SIG-M5 treated with dmso at 0.1 percent for 504 hours (cell line): ENCODE measurements around the gene SLC1A1.
A peak's percentile ranks its signal among the peaks of the same experiment; 100 is the strongest.

ENCODE experiments used
- DNase-seq: peaks from one replicate; lab custom pipeline; 2025; ENCODE audit not compliant: unreplicated experiment; lab: John Stamatoyannopoulos, UW

Gene SLC1A1

GRCh38 chr9:4489919-4490704, at the start of gene SLC1A1:
Gene SLC1A1 (plus strand): TSS chr9:4490468. CDS start chr9:4490680, 212 bp downstream.
- peak; percentile 17 for DNase-seq

GRCh38 chr9:4442806-4443205, 47.5 kb upstream of the SLC1A1 start:
- DNase-seq = no peak

- DNase-seq = no peak
Measured at GRCh38 chr9:4443439-4443838, 46.8 kb upstream of the SLC1A1 start.

- DNase-seq = no peak
Measured at GRCh38 chr9:4461437-4461836, 28.8 kb upstream of the SLC1A1 start.

GRCh38 chr9:4463824-4464223, 26.4 kb upstream of the SLC1A1 start:
- no peak for DNase-seq

- DNase-seq = no peak
Measured at GRCh38 chr9:4464911-4465513, 25.3 kb upstream of the SLC1A1 start.

- no peak for DNase-seq
Measured at GRCh38 chr9:4465910-4466309, 24.4 kb upstream of the SLC1A1 start.

- no peak for DNase-seq
Measured at GRCh38 chr9:4475301-4475700, 15.0 kb upstream of the SLC1A1 start.

GRCh38 chr9:4486176-4486575, 4.1 kb upstream of the SLC1A1 start:
- DNase-seq = no peak

GRCh38 chr9:4489562-4489918, 728 bp upstream of the SLC1A1 start:
- DNase-seq = no peak

GRCh38 chr9:4490705-4491625, 697 bp downstream of the SLC1A1 start:
- no peak for DNase-seq

- no peak for DNase-seq
Measured at GRCh38 chr9:4491626-4491975, 1.3 kb downstream of the SLC1A1 start.

GRCh38 chr9:4494332-4494731, 4.1 kb downstream of the SLC1A1 start:
- DNase-seq = no peak

- no peak for DNase-seq
Measured at GRCh38 chr9:4494806-4495205, 4.5 kb downstream of the SLC1A1 start.

- DNase-seq = no peak
Measured at GRCh38 chr9:4495537-4495936, 5.3 kb downstream of the SLC1A1 start.

- DNase-seq = no peak
Measured at GRCh38 chr9:4496497-4496896, 6.2 kb downstream of the SLC1A1 start.

GRCh38 chr9:4497395-4497794, 7.1 kb downstream of the SLC1A1 start:
- no peak for DNase-seq

- no peak for DNase-seq
Measured at GRCh38 chr9:4497855-4498254, 7.6 kb downstream of the SLC1A1 start.

- no peak for DNase-seq
Measured at GRCh38 chr9:4499917-4500316, 9.6 kb downstream of the SLC1A1 start.

GRCh38 chr9:4501147-4501507, 10.9 kb downstream of the SLC1A1 start:
- no peak for DNase-seq

GRCh38 chr9:4502444-4502843, 12.2 kb downstream of the SLC1A1 start:
- DNase-seq = no peak

- no peak for DNase-seq
Measured at GRCh38 chr9:4503103-4503502, 12.8 kb downstream of the SLC1A1 start.
